ENCODE measurements around the gene TBPL1. TPM values are rescaled to one million over a fixed set of nuclear protein-coding genes. Genes with fewer than 3 reads are reported as not detected.

The TBPL1 gene
- total and polyA plus RNA-seq, 2 of the 8 experiments (the other 6 are each of a cell fraction or from before 2014, with no cell fraction given) = 32.5 to 67.0 TPM

GRCh38 chr6:133997267-133997666 is 44.2 kb downstream of the TBPL1 start:
- no peak overlapping the region for H2BK5ac ChIP-seq (ENCODE audit: low read depth, low read length)
- H3K79me2 ChIP-seq (ENCODE audit: control insufficient read depth in 1 of 2, insufficient read depth in 2 of 2, low read length in 2 of 2) = no peaks in the 10 kb centered on the region
- H4K91ac ChIP-seq (replicated peaks; ENCODE audit: insufficient read length, low read length) = no peak overlapping the region
- H3K36me3 ChIP-seq (ENCODE audit: control insufficient read depth in 2 of 4, insufficient read depth in 4 of 4, low read length in 3 of 4) = no peaks in the 10 kb centered on the region
- no peak overlapping the region for H2BK12ac ChIP-seq (ENCODE audit: low read depth, low read length)
- no peak overlapping the region for H2AFZ ChIP-seq (ENCODE audit: low read length)
- 92% methylated on average over 6 of the region's 6 CpGs; no CpG with 5 or more reads in 1 of the 2 experiments for WGBS, 2 experiments (ENCODE audit: extremely low coverage in 1 of 2, insufficient coverage in 1 of 2, insufficient read length in 1 of 2, insufficient replicate concordance in 2 of 2, low coverage in 1 of 2, low lambda C conversion rate in 2 of 2, missing lambda C conversion rate in 1 of 2)
- H3K23me2 ChIP-seq (ENCODE audit: low read depth, low read length) = no peaks in the 10 kb centered on the region
- no peak overlapping the region for H2AK5ac ChIP-seq (ENCODE audit: low read depth, low read length)
- ChIA-PET CTCF (ENCODE audit: partially characterized antibody) (interaction anchor here (1.3 to 2.4 kb wide), 5 partner anchors 24 to 76 kb away, joined by 4 to 10 read pairs (median 8); no protein-coding TSS in a partner anchor), POLR2A (ENCODE audit: partially characterized antibody) (interaction anchor here (1.0 to 1.4 kb wide), 2 partner anchors 26 to 44 kb away, joined by 3 read pairs; partner anchors contain the start of gene TBPL1)
- no peak overlapping the region for H2BK15ac ChIP-seq (ENCODE audit: low read length)
- H3K4me1 ChIP-seq (replicated peaks in 1 of 4; ENCODE audit: control insufficient read depth in 3 of 4, insufficient read depth in 4 of 4, low read length in 3 of 4) = peaks cover 0 to 3% (median 1%) of the 10 kb centered on the region in 4 experiments; a peak in 2 of 7 replicates
- H3K4me3 ChIP-seq (ENCODE audit: extremely low read depth in 1 of 4, insufficient read depth in 2 of 4, low read depth in 3 of 4, low read length in 4 of 4) = no peak overlapping the region
- H3K18ac ChIP-seq (ENCODE audit: extremely low read depth, low read length) = no peak overlapping the region
- H3K27me3 ChIP-seq (replicated peaks in 1 of 4; ENCODE audit: control insufficient read depth in 3 of 4, extremely low read depth in 1 of 4, insufficient read depth in 3 of 4, low read length in 3 of 4) = no peaks in the 10 kb centered on the region
- no peak overlapping the region for H3K14ac ChIP-seq (ENCODE audit: insufficient read length)
- no peak overlapping the region for H3K4me2 ChIP-seq (ENCODE audit: insufficient read depth in 1 of 2, low read depth in 2 of 2, low read length in 2 of 2)
- no peak overlapping the region for H3K56ac ChIP-seq (replicated peaks; ENCODE audit: insufficient read length, low read depth, low read length)
- H4K5ac ChIP-seq (ENCODE audit: insufficient read length, low read depth, low read length) = no peak overlapping the region
- no peak overlapping the region for H3K27ac ChIP-seq (ENCODE audit: low read depth, low read length)
- H3K79me1 ChIP-seq (ENCODE audit: low read depth, low read length) = no peaks in the 10 kb centered on the region; the same call in 1 of the 2 replicates
- H3K9ac ChIP-seq (replicated peaks in 1 of 4; ENCODE audit: extremely low read depth in 1 of 4, low read depth in 3 of 4, low read length in 3 of 4) = no peak overlapping the region
- no peaks in the 10 kb centered on the region for H4K20me1 ChIP-seq (replicated peaks in 1 of 2; ENCODE audit: control insufficient read depth in 1 of 2, insufficient read depth in 2 of 2, low read length in 2 of 2)
- H2BK120ac ChIP-seq (replicated peaks; ENCODE audit: low read depth, low read length) = no peak overlapping the region
- H4K8ac ChIP-seq (ENCODE audit: extremely low read depth, insufficient read depth, low read length) = no peak overlapping the region
- H3K9me3 ChIP-seq (ENCODE audit: insufficient read depth in 2 of 2, low read depth in 1 of 2, low read length in 1 of 2) = no peaks in the 10 kb centered on the region; a peak in 1 of 4 replicates
- no peak overlapping the region for H3K23ac ChIP-seq (ENCODE audit: insufficient read length)
- FAIRE-seq = no peak
- H3K4ac ChIP-seq (replicated peaks; ENCODE audit: insufficient read length, low read depth, low read length) = no peak overlapping the region
- H2BK20ac ChIP-seq (ENCODE audit: low read length) = no peak overlapping the region
- DNase-seq (ENCODE audit: low read depth in 1 of 2, low spot score in 2 of 2) = no peak
- TF ChIP-seq POU5F1 (IDR thresholded peaks at IDR 0.05; ENCODE audit: low read depth, low read length) (no peak), HDAC6 (IDR thresholded peaks at IDR 0.05; ENCODE audit: low read depth, low read length) (no peak), EGR1 (IDR thresholded peaks at IDR 0.05; ENCODE audit: borderline replicate concordance, low read depth, low read length) (no peak)
- TF ChIP-seq, protein P1, sequence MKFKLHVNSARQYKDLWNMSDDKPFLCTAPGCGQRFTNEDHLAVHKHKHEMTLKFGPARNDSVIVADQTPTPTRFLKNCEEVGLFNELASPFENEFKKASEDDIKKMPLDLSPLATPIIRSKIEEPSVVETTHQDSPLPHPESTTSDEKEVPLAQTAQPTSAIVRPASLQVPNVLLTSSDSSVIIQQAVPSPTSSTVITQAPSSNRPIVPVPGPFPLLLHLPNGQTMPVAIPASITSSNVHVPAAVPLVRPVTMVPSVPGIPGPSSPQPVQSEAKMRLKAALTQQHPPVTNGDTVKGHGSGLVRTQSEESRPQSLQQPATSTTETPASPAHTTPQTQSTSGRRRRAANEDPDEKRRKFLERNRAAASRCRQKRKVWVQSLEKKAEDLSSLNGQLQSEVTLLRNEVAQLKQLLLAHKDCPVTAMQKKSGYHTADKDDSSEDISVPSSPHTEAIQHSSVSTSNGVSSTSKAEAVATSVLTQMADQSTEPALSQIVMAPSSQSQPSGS (IDR thresholded peaks at IDR 0.05; ENCODE audit: low read length) = no peak
